ENCODE measurements around the gene CARD19.

CARD19 gene

DNA sequence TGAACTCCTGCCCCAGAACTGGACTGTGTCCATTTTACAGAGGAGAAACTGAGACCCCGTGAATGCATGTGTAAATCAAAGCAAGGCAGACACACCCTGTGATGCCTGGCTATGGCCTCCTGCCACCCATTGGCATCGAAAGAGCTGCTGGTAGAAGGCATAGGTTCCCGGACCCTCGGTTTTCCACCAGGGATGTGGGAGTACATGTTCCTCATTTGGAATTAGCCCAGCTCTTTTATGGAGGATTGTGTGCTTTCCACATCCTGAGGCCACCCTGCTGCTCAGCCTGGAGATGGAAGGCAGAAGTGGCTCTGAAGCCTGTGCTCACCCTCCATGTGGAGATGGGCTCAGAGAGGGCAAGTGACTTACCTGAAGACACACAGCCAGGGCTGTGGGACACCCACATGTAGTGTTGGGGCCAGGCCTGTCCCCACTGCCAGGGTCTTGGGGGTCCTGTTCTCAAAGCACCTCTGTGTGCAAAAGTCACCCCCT is 34.7 kb upstream of the CARD19 start:
- TF ChIP-seq TCF12 (IDR thresholded peaks at IDR 0.05; ENCODE audit: low read depth) (no peak), TAF1 (IDR thresholded peaks at IDR 0.05; ENCODE audit: low read depth) (no peak), FOXM1 (IDR thresholded peaks at IDR 0.05; ENCODE audit: borderline replicate concordance, low read depth) (no peak), CREB1 (IDR thresholded peaks at IDR 0.05; ENCODE audit: low read depth) (no peak), EGR1 (IDR thresholded peaks at IDR 0.05) (no peak), RAD21 (IDR thresholded peaks at IDR 0.05; ENCODE audit: low read depth) (no peak), CEBPB (IDR thresholded peaks at IDR 0.05) (no peak), ZBTB7A (IDR thresholded peaks at IDR 0.05; ENCODE audit: low read depth) (no peak), EP300 (IDR thresholded peaks at IDR 0.05; ENCODE audit: borderline replicate concordance) (no peak), TEAD4 (IDR thresholded peaks at IDR 0.05) (no peak), YY1 (IDR thresholded peaks at IDR 0.05; ENCODE audit: low read depth) (no peak), NFIC (IDR thresholded peaks at IDR 0.05) (no peak)
- TF ChIP-seq, protein P1, sequence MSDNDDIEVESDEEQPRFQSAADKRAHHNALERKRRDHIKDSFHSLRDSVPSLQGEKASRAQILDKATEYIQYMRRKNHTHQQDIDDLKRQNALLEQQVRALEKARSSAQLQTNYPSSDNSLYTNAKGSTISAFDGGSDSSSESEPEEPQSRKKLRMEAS (IDR thresholded peaks at IDR 0.05): no peak
- TF ChIP-seq, protein P2, sequence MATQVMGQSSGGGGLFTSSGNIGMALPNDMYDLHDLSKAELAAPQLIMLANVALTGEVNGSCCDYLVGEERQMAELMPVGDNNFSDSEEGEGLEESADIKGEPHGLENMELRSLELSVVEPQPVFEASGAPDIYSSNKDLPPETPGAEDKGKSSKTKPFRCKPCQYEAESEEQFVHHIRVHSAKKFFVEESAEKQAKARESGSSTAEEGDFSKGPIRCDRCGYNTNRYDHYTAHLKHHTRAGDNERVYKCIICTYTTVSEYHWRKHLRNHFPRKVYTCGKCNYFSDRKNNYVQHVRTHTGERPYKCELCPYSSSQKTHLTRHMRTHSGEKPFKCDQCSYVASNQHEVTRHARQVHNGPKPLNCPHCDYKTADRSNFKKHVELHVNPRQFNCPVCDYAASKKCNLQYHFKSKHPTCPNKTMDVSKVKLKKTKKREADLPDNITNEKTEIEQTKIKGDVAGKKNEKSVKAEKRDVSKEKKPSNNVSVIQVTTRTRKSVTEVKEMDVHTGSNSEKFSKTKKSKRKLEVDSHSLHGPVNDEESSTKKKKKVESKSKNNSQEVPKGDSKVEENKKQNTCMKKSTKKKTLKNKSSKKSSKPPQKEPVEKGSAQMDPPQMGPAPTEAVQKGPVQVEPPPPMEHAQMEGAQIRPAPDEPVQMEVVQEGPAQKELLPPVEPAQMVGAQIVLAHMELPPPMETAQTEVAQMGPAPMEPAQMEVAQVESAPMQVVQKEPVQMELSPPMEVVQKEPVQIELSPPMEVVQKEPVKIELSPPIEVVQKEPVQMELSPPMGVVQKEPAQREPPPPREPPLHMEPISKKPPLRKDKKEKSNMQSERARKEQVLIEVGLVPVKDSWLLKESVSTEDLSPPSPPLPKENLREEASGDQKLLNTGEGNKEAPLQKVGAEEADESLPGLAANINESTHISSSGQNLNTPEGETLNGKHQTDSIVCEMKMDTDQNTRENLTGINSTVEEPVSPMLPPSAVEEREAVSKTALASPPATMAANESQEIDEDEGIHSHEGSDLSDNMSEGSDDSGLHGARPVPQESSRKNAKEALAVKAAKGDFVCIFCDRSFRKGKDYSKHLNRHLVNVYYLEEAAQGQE (IDR thresholded peaks at IDR 0.05; ENCODE audit: low read depth): no peak
- TF ChIP-seq, protein P3, sequence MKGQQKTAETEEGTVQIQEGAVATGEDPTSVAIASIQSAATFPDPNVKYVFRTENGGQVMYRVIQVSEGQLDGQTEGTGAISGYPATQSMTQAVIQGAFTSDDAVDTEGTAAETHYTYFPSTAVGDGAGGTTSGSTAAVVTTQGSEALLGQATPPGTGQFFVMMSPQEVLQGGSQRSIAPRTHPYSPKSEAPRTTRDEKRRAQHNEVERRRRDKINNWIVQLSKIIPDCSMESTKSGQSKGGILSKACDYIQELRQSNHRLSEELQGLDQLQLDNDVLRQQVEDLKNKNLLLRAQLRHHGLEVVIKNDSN (IDR thresholded peaks at IDR 0.05): no peak

DNA sequence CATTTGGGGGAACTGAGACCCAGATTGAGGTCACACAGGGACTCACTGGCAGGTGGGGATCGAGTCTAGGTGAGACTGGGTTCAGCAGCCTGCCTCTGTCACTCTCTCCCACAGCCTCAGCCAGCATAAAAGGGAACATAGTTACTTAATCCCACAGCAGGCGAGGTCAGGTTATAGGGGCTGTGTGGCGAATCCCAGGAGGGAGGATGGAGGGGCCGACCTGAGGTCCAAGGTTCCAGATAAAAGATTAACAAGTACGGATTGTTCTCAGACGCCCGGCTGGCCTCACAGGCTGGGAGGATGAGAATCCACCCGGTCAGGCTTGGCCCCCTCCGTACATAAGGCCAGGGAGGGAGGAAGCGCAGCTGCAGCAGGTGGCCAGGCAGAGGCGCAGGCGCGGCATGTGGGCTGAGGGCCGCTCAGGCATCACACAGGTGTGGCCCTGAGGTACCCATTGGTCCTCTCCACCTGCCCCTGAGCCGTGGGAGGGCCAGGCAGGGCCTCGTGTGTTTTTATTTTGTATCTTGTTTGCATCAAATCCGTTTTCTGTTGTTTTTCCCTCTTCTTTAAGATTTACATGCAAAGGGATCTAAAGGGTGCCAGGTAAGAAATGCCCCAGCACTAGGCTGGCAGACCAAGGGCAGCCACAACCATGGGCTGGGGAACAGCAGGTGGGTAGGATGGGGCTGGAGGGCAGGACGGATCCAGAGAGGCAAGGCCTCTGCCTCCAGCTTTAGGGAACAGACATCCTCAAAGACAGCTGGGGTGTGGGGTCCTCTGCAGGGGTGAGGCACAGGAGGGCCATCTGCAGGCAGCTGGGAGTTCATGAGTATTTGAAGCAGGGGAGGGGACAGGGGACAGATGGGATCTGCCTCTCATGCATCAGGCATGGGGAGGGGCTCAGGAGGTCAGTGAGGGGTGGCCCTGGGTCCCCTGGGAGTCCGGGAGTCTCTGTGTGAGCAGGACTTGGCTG is 33.9 kb upstream of the CARD19 start:
- TF ChIP-seq EP300 (IDR thresholded peaks at IDR 0.05; ENCODE audit: borderline replicate concordance) (no peak), RAD21 (IDR thresholded peaks at IDR 0.05; ENCODE audit: low read depth) (peak; percentile 36; the same call in 1 of the 2 replicates)

GRCh38 chr9:93064392-93065134 is 31.5 kb upstream of the CARD19 start:
- TF ChIP-seq ZBTB7A (IDR thresholded peaks at IDR 0.05; ENCODE audit: low read depth): no peak
- TF ChIP-seq TEAD4 (IDR thresholded peaks at IDR 0.05): no peak
- TF ChIP-seq TAF1 (IDR thresholded peaks at IDR 0.05; ENCODE audit: low read depth): no peak
- no peak for TF ChIP-seq EP300 (IDR thresholded peaks at IDR 0.05; ENCODE audit: borderline replicate concordance)
- TF ChIP-seq YY1 (IDR thresholded peaks at IDR 0.05; ENCODE audit: low read depth): no peak
- no peak for TF ChIP-seq CEBPB (IDR thresholded peaks at IDR 0.05)
- no peak for TF ChIP-seq NFIC (IDR thresholded peaks at IDR 0.05)
- no peak for TF ChIP-seq FOXM1 (IDR thresholded peaks at IDR 0.05; ENCODE audit: borderline replicate concordance, low read depth)
- TF ChIP-seq RAD21 (IDR thresholded peaks at IDR 0.05; ENCODE audit: low read depth): no peak
- TF ChIP-seq, protein P1 (IDR thresholded peaks at IDR 0.05): no peak
- TF ChIP-seq, protein P3 (IDR thresholded peaks at IDR 0.05): no peak
- no peak for TF ChIP-seq TCF12 (IDR thresholded peaks at IDR 0.05; ENCODE audit: low read depth)
- TF ChIP-seq, protein P2 (IDR thresholded peaks at IDR 0.05; ENCODE audit: low read depth): no peak
- no peak for TF ChIP-seq EGR1 (IDR thresholded peaks at IDR 0.05)

DNA sequence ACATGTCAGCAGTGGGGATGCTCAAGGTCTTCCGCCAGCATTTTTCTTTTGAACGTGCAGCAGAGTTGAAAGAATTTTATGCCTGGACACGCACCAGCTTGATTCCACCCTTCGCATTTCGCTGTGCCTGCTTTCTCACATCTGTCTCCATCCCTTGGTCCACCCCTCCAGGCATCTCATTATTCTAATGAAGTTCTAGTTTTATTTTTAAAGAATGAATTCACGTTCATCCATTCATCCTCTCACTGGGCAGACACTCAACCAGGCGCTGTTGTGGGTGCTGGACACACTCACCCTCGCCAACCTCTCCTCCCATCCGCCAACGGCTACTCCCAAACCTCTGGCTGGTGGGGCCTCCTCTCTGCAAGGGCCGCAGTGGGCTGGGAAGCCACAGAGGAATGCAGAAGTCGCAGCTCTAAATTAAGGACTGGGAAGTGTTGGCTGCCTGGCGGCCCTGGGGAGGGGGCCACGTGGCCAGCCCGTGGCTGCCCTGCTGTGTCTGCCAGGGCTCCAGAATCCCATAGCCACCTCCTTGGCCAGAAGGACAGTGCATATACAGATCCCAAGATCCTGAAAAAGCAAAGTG is 30.8 kb upstream of the CARD19 start:
- TF ChIP-seq, protein P3 (IDR thresholded peaks at IDR 0.05): no peak
- TF ChIP-seq TCF12 (IDR thresholded peaks at IDR 0.05; ENCODE audit: low read depth) (no peak), TAF1 (IDR thresholded peaks at IDR 0.05; ENCODE audit: low read depth) (no peak), ZBTB7A (IDR thresholded peaks at IDR 0.05; ENCODE audit: low read depth) (no peak), TEAD4 (IDR thresholded peaks at IDR 0.05) (no peak), EP300 (IDR thresholded peaks at IDR 0.05; ENCODE audit: borderline replicate concordance) (no peak)
- TF ChIP-seq, protein P1 (IDR thresholded peaks at IDR 0.05): no peak
